ENCODE measurements around the gene ZNF587.

DNA sequence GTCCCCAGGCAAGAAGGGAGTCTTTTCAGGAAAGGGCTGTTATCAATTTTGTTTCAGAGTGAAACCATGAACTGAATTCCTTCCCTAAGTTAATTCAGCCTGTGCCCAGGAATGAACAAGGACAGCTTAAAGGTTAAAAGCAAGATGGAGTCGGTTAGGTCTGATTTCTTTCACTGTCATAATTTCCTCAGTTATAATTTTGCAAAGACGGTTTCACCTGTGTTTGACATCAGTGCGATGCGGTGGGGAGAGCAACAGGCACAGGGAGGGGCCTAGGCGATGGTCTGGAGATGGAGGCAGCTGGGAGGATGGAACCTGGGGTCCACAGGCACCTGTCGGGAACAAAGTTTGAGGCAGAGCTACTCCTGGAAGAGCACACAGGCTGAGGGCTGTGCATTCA lies 29.1 kb upstream of the ZNF587 start:
- TF ChIP-seq, protein P1, sequence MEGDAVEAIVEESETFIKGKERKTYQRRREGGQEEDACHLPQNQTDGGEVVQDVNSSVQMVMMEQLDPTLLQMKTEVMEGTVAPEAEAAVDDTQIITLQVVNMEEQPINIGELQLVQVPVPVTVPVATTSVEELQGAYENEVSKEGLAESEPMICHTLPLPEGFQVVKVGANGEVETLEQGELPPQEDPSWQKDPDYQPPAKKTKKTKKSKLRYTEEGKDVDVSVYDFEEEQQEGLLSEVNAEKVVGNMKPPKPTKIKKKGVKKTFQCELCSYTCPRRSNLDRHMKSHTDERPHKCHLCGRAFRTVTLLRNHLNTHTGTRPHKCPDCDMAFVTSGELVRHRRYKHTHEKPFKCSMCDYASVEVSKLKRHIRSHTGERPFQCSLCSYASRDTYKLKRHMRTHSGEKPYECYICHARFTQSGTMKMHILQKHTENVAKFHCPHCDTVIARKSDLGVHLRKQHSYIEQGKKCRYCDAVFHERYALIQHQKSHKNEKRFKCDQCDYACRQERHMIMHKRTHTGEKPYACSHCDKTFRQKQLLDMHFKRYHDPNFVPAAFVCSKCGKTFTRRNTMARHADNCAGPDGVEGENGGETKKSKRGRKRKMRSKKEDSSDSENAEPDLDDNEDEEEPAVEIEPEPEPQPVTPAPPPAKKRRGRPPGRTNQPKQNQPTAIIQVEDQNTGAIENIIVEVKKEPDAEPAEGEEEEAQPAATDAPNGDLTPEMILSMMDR (IDR thresholded peaks at IDR 0.05), result no peak
- no peak for TF ChIP-seq POLR2A (IDR thresholded peaks at IDR 0.05)

Measured in tibial nerve (tissue), 3 donors.